ENCODE data around the gene FAM120C. TPM values are rescaled to one million over a fixed set of nuclear protein-coding genes. Genes with fewer than 3 reads are reported as not detected.

The FAM120C gene
- total RNA-seq, 1 donor from 2014 or later = 5.9 TPM

GRCh38 chrX:54177306-54177705 is 5.7 kb downstream of the FAM120C start:
- Mint-ChIP-seq H3K4me1 (ENCODE audit: low read depth, unreplicated experiment) (peaks cover 16% of the 10 kb centered on the region), H3K27me3 (ENCODE audit: unreplicated experiment) (peaks cover 4% of the 10 kb centered on the region), H3K4me3 (ENCODE audit: unreplicated experiment) (no peak overlapping the region), H3K36me3 (ENCODE audit: unreplicated experiment) (no peaks in the 10 kb centered on the region), H3K9me3 (ENCODE audit: unreplicated experiment) (no peaks in the 10 kb centered on the region), H3K27ac (ENCODE audit: unreplicated experiment) (no peak overlapping the region)
- no peak for DNase-seq
- TF ChIP-seq CTCF (IDR thresholded peaks at IDR 0.05; ENCODE audit: partially characterized antibody, unreplicated experiment) = no peak

- H3K4me1 Mint-ChIP-seq (ENCODE audit: low read depth, unreplicated experiment) = no peaks in the 10 kb centered on the region
- no peaks in the 10 kb centered on the region for H3K9me3 Mint-ChIP-seq (ENCODE audit: unreplicated experiment)
- no peaks in the 10 kb centered on the region for H3K36me3 Mint-ChIP-seq (ENCODE audit: unreplicated experiment)
- H3K27ac Mint-ChIP-seq (ENCODE audit: unreplicated experiment) = no peak overlapping the region
- H3K27me3 Mint-ChIP-seq (ENCODE audit: unreplicated experiment) = no peaks in the 10 kb centered on the region
- no peak for DNase-seq
- no peak overlapping the region for H3K4me3 Mint-ChIP-seq (ENCODE audit: unreplicated experiment)
- TF ChIP-seq CTCF (IDR thresholded peaks at IDR 0.05; ENCODE audit: partially characterized antibody, unreplicated experiment) = no peak
These were observed 9.3 kb downstream of the FAM120C start for GRCh38 chrX:54173791-54174190.

GRCh38 chrX:54172455-54172854 is 10.6 kb downstream of the FAM120C start:
- no peak for TF ChIP-seq CTCF (IDR thresholded peaks at IDR 0.05; ENCODE audit: partially characterized antibody, unreplicated experiment)
- no peaks in the 10 kb centered on the region for H3K9me3 Mint-ChIP-seq (ENCODE audit: unreplicated experiment)
- no peak overlapping the region for H3K27ac Mint-ChIP-seq (ENCODE audit: unreplicated experiment)
- no peaks in the 10 kb centered on the region for H3K4me1 Mint-ChIP-seq (ENCODE audit: low read depth, unreplicated experiment)
- no peak for DNase-seq
- H3K27me3 Mint-ChIP-seq (ENCODE audit: unreplicated experiment) = no peaks in the 10 kb centered on the region
- no peaks in the 10 kb centered on the region for H3K36me3 Mint-ChIP-seq (ENCODE audit: unreplicated experiment)
- H3K4me3 Mint-ChIP-seq (ENCODE audit: unreplicated experiment) = no peak overlapping the region

- no peak overlapping the region for H3K4me3 Mint-ChIP-seq (ENCODE audit: unreplicated experiment)
- no peaks in the 10 kb centered on the region for H3K36me3 Mint-ChIP-seq (ENCODE audit: unreplicated experiment)
- TF ChIP-seq CTCF (IDR thresholded peaks at IDR 0.05; ENCODE audit: partially characterized antibody, unreplicated experiment) = no peak
- DNase-seq = no peak
- H3K27ac Mint-ChIP-seq (ENCODE audit: unreplicated experiment) = no peak overlapping the region
- no peaks in the 10 kb centered on the region for H3K4me1 Mint-ChIP-seq (ENCODE audit: low read depth, unreplicated experiment)
- H3K9me3 Mint-ChIP-seq (ENCODE audit: unreplicated experiment) = no peaks in the 10 kb centered on the region
- H3K27me3 Mint-ChIP-seq (ENCODE audit: unreplicated experiment) = no peaks in the 10 kb centered on the region
These were observed 11.4 kb downstream of the FAM120C start for GRCh38 chrX:54171527-54172250.

GRCh38 chrX:54171091-54171490 is 12.0 kb downstream of the FAM120C start:
- DNase-seq = no peak
- Mint-ChIP-seq H3K36me3 (ENCODE audit: unreplicated experiment) (no peaks in the 10 kb centered on the region), H3K4me3 (ENCODE audit: unreplicated experiment) (no peak overlapping the region), H3K4me1 (ENCODE audit: low read depth, unreplicated experiment) (no peaks in the 10 kb centered on the region), H3K9me3 (ENCODE audit: unreplicated experiment) (no peaks in the 10 kb centered on the region), H3K27me3 (ENCODE audit: unreplicated experiment) (no peaks in the 10 kb centered on the region), H3K27ac (ENCODE audit: unreplicated experiment) (no peak overlapping the region)
- no peak for TF ChIP-seq CTCF (IDR thresholded peaks at IDR 0.05; ENCODE audit: partially characterized antibody, unreplicated experiment)
